Measurements from ENCODE around the gene C1orf185. TPM values are rescaled to one million over a fixed set of nuclear protein-coding genes. Genes with fewer than 3 reads are reported as not detected.

The C1orf185 gene
- total RNA-seq, 1 experiment from 2014 or later = not detected

- DNase-seq = peak; percentile 57 to 61
- no peaks in the 10 kb centered on the region for H3K4me1 ChIP-seq
- H3K9me3 ChIP-seq = no peaks in the 10 kb centered on the region
- no peaks in the 10 kb centered on the region for H3K36me3 Mint-ChIP-seq (ENCODE audit: insufficient read depth, unreplicated experiment)
- POLR2A ChIA-PET = no interaction called here
- H3K27me3 Mint-ChIP-seq (ENCODE audit: insufficient read depth, unreplicated experiment) = no peaks in the 10 kb centered on the region
- H3K4me3 ChIP-seq (ENCODE audit: low read depth, low read length) = no peak overlapping the region
- no TSS peak for BruUV-seq (replicated peaks)
- intact Hi-C loops (cut with micrococcal nuclease; ENCODE audit: unreplicated experiment) = no loop called here
- no peak overlapping the region for H3K4me3 Mint-ChIP-seq (ENCODE audit: unreplicated experiment)
- H3K4me1 Mint-ChIP-seq (ENCODE audit: low read depth, unreplicated experiment) = no peaks in the 10 kb centered on the region
- CTCF ChIA-PET = interaction anchor here (0.8 to 1.4 kb wide), 2 partner anchors 18 to 418 kb away, joined by 3 read pairs; no protein-coding TSS in a partner anchor
- H3K36me3 ChIP-seq (ENCODE audit: control insufficient read depth, insufficient read depth, low read length) = no peaks in the 10 kb centered on the region
- peak; percentile 51 to 83 for TF ChIP-seq CTCF (IDR thresholded peaks at IDR 0.05; ENCODE audit: insufficient read depth in 1 of 2, low read depth in 1 of 2, low read length in 1 of 2, severe bottlenecking in 1 of 2, unreplicated experiment in 1 of 2)
- H3K9me3 Mint-ChIP-seq (ENCODE audit: unreplicated experiment) = no peaks in the 10 kb centered on the region
- no peak overlapping the region for H3K27ac Mint-ChIP-seq (ENCODE audit: unreplicated experiment)
- no peaks in the 10 kb centered on the region for H3K27me3 ChIP-seq (replicated peaks; ENCODE audit: control insufficient read depth, insufficient read depth, low read length)
These were observed 90.3 kb downstream of the C1orf185 start for GRCh38 chr1:51192213-51192843.

GRCh38 chr1:51193564-51193963 is 91.5 kb downstream of the C1orf185 start:
- Histone ChIP-seq H3K4me3 (ENCODE audit: low read depth, low read length) (no peak overlapping the region), H3K27me3 (replicated peaks; ENCODE audit: control insufficient read depth, insufficient read depth, low read length) (no peaks in the 10 kb centered on the region), H3K36me3 (ENCODE audit: control insufficient read depth, insufficient read depth, low read length) (no peaks in the 10 kb centered on the region), H3K9me3 (no peaks in the 10 kb centered on the region), H3K4me1 (no peaks in the 10 kb centered on the region)
- POLR2A ChIA-PET = no interaction called here
- intact Hi-C loops (cut with micrococcal nuclease; ENCODE audit: unreplicated experiment) = no loop called here
- H3K4me1 Mint-ChIP-seq (ENCODE audit: low read depth, unreplicated experiment) = no peaks in the 10 kb centered on the region
- H3K27ac Mint-ChIP-seq (ENCODE audit: unreplicated experiment) = no peak overlapping the region
- TF ChIP-seq CTCF (IDR thresholded peaks at IDR 0.05; ENCODE audit: insufficient read depth in 1 of 2, low read depth in 1 of 2, low read length in 1 of 2, severe bottlenecking in 1 of 2, unreplicated experiment in 1 of 2) = no peak
- H3K36me3 Mint-ChIP-seq (ENCODE audit: insufficient read depth, unreplicated experiment) = no peaks in the 10 kb centered on the region
- no peaks in the 10 kb centered on the region for H3K27me3 Mint-ChIP-seq (ENCODE audit: insufficient read depth, unreplicated experiment)
- BruUV-seq (replicated peaks) = no TSS peak
- DNase-seq = no peak
- CTCF ChIA-PET = interaction anchor here (0.7 kb wide), 1 partner anchor 105 kb away, joined by 3 read pairs; no protein-coding TSS in a partner anchor
- H3K9me3 Mint-ChIP-seq (ENCODE audit: unreplicated experiment) = no peaks in the 10 kb centered on the region
- no peak overlapping the region for H3K4me3 Mint-ChIP-seq (ENCODE audit: unreplicated experiment)

Small RNA genes lying within 50 kb of the gene (microRNA-seq; reads per million reads assigned to microRNA genes)
- gene MIR4421 (not detected), gene MIR6500 (not detected)

Other genes starting within 250 kb of the C1orf185 start
- 78.7 and 81.6 TPM in 2 replicates for gene FAF1, start 142.0 kb upstream of the C1orf185 start, total RNA-seq (2022)
- 2.8 and 3.5 TPM in 2 replicates for gene CDKN2C, start 132.0 kb upstream of the C1orf185 start, total RNA-seq (2022)
- gene RNF11, start 134.0 kb downstream of the C1orf185 start, total RNA-seq (2022) = 40.3 and 44.1 TPM in 2 replicates
- gene TTC39A, start 228.3 kb downstream of the C1orf185 start, total RNA-seq (2022) = 21.0 and 24.4 TPM in 2 replicates